GM18909 (cell line): ENCODE data around the gene ARHGEF26.

Experiments
- ATAC-seq: cut with Tn5 transposase; IDR thresholded peaks from one replicate; pipeline ENCODE4 v1.9.1; 2021; ENCODE audit warnings: mild to moderate bottlenecking; ENCODE audit not compliant: unreplicated experiment, poor library complexity

The ARHGEF26 gene

GRCh38 chr3:154151969-154152368 lies 30.8 kb downstream of the ARHGEF26 start:
- ATAC-seq = no peak

GRCh38 chr3:154152741-154153140 lies 31.6 kb downstream of the ARHGEF26 start:
- no peak for ATAC-seq

- ATAC-seq = no peak
Measured at GRCh38 chr3:154156530-154156929, 35.3 kb downstream of the ARHGEF26 start.

GRCh38 chr3:154161806-154162205 lies 40.6 kb downstream of the ARHGEF26 start:
- no peak for ATAC-seq

GRCh38 chr3:154164387-154164786 lies 43.2 kb downstream of the ARHGEF26 start:
- no peak for ATAC-seq

GRCh38 chr3:154168998-154169795 lies 48.0 kb downstream of the ARHGEF26 start:
- ATAC-seq = no peak

GRCh38 chr3:154169796-154170110 lies 48.6 kb downstream of the ARHGEF26 start:
- no peak for ATAC-seq

GRCh38 chr3:154170300-154170699 lies 49.1 kb downstream of the ARHGEF26 start:
- ATAC-seq = no peak

- no peak for ATAC-seq
Measured at GRCh38 chr3:154175041-154175440, 53.9 kb downstream of the ARHGEF26 start.

GRCh38 chr3:154176036-154176435 lies 54.8 kb downstream of the ARHGEF26 start:
- no peak for ATAC-seq

GRCh38 chr3:154177406-154177805 lies 56.2 kb downstream of the ARHGEF26 start:
- ATAC-seq = no peak

- ATAC-seq = no peak
Measured at GRCh38 chr3:154178172-154178571, 57.0 kb downstream of the ARHGEF26 start.

- ATAC-seq = no peak
Measured at GRCh38 chr3:154180836-154181691, 59.9 kb downstream of the ARHGEF26 start.

GRCh38 chr3:154182322-154182922 lies 61.2 kb downstream of the ARHGEF26 start:
- ATAC-seq = no peak

GRCh38 chr3:154182975-154183374 lies 61.8 kb downstream of the ARHGEF26 start:
- no peak for ATAC-seq

- ATAC-seq = no peak
Measured at GRCh38 chr3:154184582-154184981, 63.4 kb downstream of the ARHGEF26 start.

- no peak for ATAC-seq
Measured at GRCh38 chr3:154188437-154188836, 67.2 kb downstream of the ARHGEF26 start.

GRCh38 chr3:154188846-154189245 lies 67.7 kb downstream of the ARHGEF26 start:
- no peak for ATAC-seq

- no peak for ATAC-seq
Measured at GRCh38 chr3:154191520-154191919, 70.3 kb downstream of the ARHGEF26 start.

- ATAC-seq = no peak
Measured at GRCh38 chr3:154192225-154192624, 71.0 kb downstream of the ARHGEF26 start.

GRCh38 chr3:154193000-154193615 lies 71.9 kb downstream of the ARHGEF26 start:
- no peak for ATAC-seq
